GM18868 (cell line): ENCODE results near the gene TMEM121.

Experiments
- ATAC-seq: cut with Tn5 transposase; IDR thresholded peaks from one replicate; pipeline ENCODE4 v1.9.1; 2021; ENCODE audit warnings: mild to moderate bottlenecking, moderate library complexity; ENCODE audit not compliant: unreplicated experiment

TMEM121 gene

DNA sequence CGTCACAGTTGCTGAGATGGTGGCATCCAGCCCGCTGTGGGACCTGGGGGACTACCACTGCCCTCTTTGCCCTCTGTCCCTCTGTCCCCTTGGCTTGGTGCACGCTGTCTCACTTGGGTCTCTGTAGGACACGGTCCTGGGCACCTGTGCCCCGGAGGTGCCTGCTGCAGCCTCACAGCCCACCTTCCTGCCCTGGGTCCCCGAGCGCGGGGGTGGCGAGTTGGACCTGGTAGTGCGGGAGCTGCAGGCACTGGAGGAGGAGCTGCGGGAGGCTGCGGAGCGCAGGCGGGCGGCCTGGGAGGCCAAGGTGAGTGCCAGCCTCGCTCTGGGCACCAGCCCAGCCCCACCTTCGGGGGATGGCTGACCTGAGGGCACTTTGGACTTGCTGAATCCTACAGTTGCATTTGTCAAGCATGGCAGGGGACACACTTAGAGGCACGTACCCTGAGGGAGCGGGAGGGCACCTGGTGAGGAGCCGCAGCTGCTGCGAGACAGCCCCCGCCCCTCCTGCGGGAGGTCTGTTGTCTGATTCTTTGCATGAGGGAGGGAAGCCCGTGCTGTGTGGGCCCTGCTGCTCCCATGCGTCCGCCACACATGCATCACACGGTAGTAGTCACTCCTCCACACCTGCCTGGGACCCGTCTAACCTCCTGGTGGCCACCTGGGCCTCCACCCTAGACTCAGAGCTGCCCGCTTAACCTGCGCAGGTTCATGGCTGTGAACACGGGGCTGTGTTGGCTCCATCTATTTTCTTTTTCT is 28.5 kb upstream of the TMEM121 start:
- no peak for ATAC-seq

DNA sequence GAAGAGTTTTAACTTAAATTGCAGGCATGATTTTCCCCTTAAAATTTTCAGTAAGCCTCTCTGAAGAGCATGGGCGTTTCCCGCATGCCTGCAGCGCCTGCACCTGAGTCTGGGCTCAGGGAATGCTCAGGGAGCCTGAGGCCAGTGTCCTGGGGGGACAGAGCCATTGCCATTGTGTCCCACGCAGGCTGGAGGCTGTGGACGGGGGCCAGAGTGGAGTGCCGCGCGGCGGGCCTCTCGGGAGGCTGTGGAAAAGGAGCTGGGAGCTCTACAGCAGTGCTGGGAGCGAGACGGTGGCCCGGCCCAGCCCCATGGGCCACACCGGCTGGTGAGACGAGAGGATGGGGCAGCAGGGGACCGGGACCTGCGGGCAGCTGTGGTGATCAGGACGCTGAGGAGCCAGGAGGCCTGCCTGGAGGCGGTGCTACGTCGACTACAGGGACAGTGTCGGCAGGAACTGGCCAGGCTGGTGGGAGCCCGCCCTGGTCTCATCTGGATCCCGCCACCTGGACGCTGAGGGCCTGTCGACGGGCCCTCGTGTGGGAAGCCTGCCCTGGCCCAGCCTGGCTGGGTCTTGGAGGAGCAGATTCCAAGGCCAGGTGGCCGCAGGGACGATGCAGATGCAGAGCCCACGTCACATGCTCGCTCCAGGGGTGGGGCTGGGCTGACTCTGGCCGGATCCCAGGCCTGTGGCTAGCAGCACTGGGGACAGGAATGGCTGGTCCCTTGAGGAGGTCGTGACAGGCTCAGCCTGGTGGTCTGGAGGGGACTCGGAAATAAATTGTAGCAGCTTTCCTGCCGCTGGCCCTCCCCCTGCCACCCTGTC is 27.7 kb upstream of the TMEM121 start:
- ATAC-seq, result no peak

DNA sequence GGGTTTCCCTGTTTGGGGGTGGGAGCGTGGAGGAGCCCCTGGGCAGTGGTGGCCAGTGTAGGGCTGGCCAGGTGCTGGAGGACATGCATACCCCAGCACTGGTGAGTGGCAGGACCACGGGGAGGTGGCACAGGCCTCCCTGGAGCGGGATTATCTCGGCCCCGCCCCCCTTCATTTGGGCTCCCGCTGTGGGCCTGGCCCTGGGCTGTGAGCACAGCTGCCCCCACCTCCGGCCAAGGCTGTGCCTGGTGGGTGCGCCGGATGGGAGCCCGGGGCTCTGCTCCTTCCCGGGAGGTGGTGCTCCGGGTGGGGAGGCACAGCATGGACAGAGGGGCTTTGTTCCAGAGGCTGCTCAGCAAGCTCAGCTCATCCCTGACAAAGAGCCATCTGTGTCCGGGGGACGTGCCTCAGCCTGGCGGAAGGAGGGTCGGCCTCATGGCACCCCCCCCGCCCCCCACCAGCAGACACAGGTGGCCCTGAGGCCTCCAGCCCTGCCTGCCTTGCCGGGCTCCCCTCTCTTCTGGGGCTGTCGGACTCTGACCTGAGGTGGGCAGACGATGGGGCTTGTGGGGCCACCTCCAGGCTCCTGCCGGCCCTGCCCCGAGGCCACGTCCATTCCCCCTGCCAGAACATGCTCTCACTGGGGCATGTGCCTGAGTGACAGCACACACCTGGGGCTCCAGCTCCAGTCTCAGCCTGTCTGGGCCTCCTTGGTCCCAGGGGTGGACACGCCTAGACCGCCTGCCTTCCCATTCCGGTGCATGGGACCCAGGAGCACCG is 26.9 kb upstream of the TMEM121 start:
- no peak for ATAC-seq

DNA sequence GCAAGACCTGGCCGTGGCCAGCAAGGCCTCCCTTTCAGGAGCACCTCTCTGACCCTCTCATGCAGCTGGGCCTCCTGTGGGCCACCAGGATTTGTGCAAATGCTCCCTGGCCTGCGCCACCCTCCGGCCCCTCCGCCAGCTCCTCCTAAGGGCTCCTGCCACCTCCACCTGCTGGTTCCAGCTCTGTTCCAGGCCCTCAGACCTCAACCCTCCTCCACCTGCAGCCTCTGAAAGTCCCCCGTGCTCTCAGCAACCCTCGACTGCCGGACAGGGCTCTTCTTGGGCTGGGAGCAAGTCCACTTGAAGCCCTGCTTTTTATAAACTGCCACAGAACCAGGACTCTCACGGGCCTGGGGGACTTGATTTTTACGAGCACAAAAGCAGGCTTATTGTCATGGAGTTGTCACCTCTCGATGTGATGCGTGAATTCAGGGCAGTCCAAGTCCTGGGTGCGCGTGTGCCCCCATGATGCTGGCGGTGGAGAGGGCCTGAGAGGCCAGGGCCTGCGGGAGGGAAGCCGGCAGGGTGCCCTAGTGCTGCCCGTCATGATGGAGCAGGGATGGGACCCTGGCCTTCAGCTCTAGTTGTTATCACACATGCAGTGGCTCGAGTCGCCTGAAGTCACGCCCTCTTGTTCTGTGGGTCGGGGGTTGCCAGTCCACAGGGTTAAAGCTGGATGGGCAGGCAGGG is 26.2 kb upstream of the TMEM121 start:
- ATAC-seq, result no peak

DNA sequence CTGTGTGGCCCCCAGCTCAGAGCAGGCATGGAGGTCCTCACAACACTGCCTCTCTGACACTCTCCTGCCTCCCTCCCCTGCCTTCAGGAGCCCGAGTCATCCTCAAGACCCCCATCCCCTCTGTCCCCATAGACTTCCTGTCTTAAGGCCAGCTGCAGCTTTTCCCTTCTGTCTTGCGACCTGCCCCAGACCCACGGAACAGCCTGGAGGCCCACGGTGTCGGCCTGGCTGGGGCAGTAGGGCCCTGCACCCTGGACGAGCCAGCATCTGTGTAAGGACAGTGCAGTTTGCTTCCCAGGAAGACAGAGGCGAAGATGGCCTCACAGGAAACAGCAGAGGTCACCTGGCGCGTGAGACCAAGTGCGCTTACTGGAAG is 25.7 kb upstream of the TMEM121 start:
- ATAC-seq, result no peak

DNA sequence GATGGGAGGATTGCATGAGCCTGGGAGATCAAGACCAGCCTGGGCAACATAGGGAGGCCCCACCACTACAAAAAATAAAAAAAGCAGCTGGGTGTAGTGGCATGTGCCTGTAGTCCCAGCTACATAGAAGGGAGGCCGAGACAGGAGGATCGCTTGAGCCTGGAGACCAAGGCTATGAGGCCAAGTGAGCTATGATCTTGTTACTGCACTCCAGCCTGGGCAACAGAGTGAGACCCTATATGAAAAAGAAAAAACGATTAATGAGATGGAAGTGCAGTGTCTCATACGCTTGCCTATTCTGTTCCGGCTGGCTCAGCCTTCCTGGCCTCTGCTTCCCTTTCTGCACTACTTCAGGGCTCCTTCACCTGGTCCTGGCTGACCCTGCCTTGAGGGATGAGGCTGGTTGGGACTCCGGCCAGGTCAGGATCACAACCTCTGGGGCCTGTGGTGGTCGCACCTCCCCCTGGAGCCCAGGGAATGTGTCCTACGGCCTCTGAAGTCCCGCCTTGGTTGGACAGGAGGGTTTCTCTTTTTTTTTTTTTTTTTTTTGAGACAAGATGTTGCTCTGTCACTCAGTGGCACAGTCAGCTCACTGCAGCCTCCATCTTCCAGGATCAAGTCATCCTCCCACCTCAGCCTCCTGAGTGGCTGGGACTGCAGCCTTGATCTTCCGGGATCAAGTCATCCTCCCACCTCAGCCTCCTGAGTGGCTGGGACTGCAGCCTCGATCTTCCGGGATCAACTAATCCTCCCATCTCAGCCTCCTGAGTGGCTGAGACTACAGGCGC is 24.7 kb upstream of the TMEM121 start:
- no peak for ATAC-seq

DNA sequence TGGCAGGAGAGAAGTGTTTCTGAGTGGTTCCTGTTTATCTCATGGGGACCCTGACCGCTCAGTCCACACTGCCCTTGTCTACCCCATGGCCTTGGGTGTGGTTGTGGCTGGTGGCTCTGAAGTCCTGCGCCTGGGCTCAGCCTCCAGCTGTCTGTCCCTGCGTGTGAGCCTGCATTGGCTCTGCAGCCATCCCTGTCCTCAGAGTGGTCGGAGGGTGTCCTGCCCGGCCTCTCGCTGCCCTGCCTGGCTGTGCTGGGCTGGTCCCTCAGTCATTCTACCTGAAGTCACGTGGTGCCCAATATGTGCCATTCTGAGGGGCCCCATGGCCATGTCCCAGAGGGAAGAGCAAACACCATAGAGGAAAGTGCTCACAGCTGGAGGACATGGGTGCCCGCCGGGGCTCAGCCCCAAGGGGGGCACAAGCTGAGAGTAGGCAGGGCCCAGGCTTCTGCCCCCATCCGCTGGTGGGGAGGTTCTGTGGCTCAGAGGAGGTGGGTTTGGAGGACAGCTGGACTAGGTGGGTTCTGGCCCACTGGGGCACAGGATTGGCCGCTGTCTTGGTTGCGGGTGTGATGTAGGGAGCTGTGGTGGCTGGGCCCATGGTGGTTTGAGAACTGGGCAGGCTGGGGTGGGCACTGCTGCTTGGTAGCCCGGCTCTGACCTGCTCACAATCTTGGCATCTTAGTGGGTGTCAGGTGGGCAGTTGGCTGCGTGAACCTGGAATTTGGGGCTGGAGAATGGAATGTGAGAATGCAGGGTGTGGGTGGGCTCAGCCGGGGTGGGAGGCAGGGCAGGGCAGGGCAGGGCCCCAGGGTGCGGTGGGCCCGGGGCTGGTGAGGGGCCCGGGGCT is 23.7 kb upstream of the TMEM121 start:
- ATAC-seq, result no peak

DNA sequence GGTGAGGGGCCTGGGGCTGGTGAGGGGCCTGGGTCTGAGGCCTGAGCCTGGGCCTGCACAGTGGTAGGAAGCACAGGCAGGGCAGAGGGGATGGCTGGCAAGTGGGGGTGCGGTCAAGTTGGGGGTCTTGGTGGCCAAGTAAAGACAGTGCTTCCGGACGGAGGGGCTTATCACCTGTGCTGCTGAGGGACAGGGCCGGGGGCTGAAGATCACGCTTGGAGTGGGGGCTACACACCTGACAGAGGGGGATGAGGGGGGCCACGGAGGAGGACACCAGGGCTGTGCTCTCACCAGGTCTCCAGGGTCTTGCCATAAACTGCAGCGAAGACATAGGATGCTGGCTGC is 23.1 kb upstream of the TMEM121 start:
- no peak for ATAC-seq

DNA sequence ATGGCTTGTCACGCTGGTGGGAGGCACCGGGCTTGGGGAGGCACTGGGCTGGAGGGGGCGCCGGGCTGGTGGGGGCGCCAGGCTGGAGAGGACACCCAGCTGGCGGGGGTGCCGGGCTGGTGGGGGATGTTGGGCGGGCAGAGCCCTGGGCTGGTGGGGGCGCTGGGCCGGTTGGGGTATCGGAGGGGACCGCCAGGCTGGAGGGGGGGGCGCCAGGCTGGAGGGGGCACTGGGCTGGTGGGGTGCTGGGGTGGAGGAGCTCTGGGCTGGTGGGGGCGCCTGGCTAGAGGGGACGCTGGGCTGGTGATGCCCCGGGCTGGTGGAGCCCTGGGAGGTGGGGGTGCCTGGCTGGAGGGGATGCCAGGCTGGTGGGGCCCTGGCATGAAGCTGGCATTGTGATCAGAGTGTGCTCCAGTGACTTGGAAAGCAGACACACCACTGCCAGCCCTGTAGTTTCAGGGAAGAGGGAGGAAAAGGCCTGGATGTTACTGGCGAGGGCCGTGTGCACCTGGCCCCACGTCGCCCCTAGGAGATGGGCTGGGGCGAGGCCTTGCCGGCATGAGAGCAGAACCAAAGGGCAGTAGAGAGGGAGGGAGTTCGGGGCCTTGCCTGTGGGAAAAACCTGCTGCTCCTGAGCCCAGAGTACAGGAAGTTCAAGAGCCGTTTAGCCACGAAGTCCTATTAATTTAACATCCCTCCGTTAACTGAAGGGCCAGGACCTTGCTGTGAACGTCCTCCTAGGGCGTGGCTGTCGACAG is 22.3 kb upstream of the TMEM121 start:
- no peak for ATAC-seq

DNA sequence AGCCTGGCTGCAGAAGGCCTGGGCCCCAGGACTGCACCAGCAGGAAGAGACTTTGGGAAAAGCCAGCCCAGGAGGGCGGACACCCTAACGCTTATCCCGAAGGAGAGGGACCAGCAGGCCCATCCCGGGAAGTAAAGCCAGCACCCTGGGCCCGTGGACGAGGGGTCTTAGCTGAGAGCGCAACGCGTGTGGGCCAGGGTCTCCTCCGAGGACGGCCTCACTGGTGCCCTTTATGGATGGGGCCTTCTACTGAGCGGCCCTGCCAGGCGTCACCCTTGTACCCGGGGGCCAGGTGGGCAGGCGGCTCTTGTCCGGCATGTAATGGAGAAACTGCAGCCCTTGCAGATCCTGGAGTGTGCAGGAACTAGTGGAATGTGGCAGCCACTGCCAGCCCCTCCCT is 21.3 kb upstream of the TMEM121 start:
- no peak for ATAC-seq

DNA sequence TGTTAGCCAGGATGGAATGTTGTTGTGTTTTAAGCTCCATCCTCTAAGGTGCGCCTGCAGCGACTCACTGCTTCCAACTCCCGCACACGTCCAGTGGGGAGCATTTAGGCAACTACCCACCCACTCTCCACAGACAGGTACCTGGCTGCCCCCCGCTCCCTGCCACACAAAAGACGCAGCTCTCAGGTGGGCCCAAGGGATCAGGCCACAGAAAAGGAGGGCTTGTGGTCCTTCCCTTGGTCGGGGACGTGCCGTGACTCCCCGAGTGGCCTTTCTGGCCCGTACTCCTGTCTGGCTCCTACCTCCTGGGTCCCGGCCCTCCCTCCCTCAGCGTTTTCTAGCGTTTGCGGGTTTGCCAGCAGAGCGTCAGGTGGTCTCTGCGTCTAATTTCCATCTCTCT is 19.1 kb upstream of the TMEM121 start:
- ATAC-seq, result no peak

DNA sequence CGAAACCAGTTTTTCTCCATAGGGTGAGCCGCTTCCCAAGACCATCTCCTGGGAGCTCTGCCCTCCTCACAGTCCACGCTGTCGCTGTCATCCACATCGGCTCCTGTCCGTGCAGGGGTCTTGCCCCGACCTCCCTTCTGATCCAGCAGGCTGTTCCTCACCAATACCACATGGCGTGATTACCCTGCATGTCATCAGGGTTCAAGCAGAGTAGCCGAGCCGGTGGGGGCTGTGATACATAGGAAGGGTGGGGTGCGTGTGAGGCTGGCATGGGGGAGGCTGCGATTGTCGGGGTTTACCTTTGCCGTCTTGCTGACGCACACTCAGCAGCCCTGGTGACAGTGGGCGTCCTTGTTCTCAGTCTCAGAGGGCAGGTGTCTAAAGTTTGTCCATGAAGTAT is 18.3 kb upstream of the TMEM121 start:
- no peak for ATAC-seq

DNA sequence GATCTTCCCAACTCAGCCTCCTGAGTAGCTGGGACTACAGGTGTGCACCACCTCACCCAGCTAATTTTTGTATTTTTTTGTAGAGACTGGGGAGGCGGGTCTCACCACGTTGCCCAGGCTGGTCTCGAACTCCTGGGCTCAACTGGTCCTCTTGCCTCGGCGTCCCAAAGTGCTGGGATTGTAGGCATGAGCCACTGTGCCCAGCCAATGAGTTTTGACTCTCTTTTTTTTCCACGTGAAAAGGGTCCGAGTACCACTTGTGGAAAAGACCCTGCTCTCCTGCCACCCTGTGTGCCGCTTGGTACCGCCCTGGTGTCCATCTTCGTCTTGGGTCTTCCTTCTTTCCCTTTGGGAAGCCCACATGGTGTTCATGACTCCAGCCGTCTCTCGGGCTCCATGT is 17.8 kb upstream of the TMEM121 start:
- ATAC-seq, result no peak

DNA sequence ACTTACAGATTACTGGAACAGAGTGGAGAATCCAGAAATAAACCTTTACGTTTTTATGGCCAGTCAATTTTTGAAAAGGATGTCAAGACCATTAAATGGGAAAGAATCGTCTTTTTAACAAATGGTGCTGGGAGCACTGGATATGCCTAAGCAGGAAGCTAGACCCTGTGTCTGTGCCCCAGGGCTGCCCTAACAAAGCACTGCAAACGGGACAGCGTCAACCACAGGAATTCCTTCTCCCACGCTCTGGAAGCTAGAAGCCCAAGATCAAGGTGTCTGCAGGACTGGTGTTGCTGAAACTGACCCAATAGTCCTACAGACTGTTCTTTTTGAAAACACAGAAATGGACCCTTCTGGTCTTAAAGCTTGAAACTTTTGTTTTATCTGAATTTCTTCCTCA is 9.3 kb upstream of the TMEM121 start:
- no peak for ATAC-seq

DNA sequence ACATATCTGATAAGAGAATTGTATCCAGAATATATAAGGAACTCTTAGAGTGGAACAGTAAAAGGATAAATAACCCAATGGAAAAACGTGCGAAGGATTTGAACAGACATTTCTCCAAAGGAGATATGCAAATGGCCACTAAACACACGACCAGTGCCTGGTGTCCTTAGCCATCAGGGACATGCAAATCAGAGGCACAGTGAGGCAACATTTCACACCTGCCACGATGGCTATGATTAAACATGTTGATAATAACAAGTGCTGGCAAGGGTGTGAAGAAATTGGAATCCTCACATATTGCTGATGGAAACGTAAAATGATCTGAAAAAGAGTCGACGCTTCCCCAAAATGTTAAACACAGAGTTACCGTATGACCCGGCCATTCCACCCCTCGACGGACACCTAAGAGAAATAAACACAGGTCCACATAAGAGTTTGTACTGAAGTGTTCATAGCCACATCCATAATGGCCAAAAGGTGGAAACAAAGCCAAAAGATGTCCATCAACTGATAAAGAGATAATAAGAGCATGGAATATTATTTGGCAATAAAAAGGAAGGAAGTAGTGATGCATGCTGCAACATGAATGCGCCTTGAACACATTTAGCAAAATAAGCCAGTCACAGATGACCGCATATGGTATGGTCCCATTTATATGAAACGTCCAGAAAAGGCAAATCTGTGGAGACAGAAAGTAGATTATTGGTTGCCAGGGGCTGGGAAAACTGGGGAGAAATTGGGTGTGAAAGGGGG is 6.3 kb upstream of the TMEM121 start:
- no peak for ATAC-seq

DNA sequence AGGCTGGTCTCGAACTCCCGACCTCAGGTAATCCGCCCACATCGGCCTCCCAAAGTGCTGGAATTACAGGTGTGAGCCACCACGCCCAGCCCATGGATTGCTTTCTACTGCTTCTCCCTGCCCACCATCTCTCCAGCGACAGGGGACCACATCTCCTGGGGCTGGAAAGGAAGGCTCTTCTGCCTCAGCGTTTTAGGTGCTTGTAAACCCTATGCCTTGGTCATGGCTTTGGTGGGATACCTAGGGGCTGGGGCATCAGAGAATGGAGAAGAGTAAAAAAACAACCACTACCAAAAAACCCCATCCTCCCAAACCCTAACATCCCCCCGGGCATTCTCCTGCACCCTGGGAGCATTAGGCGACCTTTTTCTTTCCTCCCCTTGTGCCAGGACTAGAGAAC is 1.1 kb upstream of the TMEM121 start:
- ATAC-seq, result no peak

DNA sequence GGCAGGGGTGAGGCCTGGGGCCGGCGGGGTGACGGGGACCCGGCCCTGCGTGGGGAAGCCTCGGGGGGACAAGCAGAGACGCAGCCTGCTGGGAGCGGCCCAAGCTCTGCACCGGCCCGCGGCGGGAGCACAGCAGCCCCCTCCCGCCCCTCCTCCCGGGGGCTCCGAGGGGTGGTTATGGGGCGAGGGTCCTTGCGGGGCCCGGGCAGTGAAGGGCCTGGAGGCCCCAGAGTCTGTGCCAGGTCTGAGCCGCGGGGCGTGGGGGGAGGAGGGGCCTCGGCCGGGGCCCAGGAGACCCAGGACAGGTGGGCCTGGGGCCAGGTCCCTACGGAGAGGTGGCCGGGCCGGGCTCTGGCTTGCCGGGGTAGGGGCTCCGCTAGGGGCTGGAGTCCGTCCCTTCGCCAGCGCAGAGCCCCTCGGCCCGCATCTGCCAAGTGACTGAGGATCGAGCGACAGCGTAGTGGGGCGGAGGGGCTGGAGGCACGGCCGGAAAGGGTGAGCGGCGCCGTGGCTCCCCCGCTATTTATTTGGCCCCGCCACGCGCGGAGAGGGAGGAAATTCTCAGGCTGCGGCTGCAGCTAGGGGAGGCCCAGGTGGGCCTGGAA is 495 bp downstream of the TMEM121 start:
- no peak for ATAC-seq

DNA sequence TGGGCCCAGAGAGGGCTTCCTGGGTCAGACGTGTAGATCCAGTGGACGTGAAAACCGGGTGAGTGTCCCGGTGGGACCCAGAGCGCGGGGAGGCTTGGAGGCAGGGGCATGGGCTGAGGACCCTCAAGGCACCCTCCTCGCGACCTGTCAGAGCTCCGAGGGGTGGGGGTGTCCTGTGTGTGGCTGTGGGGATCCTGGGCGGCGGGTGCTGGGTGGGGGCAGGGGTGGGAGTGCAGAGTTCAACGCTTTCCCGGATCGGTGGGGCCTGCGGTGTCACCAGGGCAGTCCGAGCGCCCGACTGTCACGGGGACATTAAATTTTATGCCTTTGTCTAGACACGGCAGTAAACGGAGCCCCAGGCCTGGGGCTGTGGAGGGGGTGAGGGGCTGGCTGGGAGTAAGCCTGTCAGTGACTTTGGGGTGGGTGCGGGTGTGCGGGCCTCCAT is 1.0 kb downstream of the TMEM121 start:
- ATAC-seq, result no peak
